RPMI7951 (cell line): ENCODE measurements around the gene SLC3A2. TPM values are rescaled to one million over a fixed set of nuclear protein-coding genes. Genes with fewer than 3 reads are reported as not detected.
"Not testable (repeated sequence)": the region's sequence is repeated elsewhere in the genome, so short reads cannot be mapped to it uniquely, and the experiment has no call there.

ENCODE experiments used
- DNase-seq: peaks from one replicate; pipeline ENCODE4 v3.0.0-alpha.2; 2012; ENCODE audit warnings: low read depth
- total RNA-seq: library from RNA; depleted of rRNA; stranded (reverse); fragments of >200 nt; shearing (Covaris generic); gene quantifications from 2 replicates; pipeline ENCODE4 v1.2.3, GENCODE V29; 2014; rRNA removed

The SLC3A2 gene
- 85.2 and 94.7 TPM in 2 replicates for total RNA-seq

- peak; percentile 86 for DNase-seq
These were observed at the start of gene SLC3A2 for GRCh38 chr11:62880803-62881578. Gene SLC3A2 (plus strand): TSS chr11:62880896. CDS start chr11:62881024, 128 bp downstream.

DNA sequence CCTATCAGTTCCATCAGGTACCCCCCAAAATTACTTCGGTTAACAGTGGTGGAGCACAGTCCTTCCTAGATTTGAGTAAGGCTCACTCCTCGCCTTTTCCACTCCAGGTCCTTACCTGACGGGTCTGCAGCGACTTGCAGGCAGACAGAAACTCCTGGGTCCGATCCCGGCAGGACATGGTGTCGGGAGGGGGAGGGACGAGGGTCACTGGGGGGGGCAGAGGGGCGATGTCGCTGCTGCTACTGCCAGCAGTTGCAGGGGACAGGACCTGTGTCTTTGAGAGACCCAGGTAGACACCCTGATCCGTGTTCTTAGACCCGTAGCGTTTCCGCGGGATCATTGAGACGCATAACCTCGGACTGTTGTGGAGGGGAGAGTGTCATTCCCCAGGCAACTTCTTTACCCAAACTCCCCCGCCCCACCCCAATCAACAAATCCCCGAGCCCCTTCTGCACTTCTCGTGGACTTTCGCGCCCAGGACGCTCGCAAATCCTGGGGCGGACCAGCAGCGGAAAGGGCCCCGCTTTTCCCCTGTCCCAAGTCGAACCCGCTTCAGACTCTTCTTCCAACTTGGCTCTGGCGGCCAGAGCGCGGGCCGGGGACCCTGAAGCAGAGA lies 49.7 kb upstream of the SLC3A2 start:
- no peak for DNase-seq

GRCh38 chr11:62831520-62832335 lies 49.0 kb upstream of the SLC3A2 start, which contains the start of gene STX5:
Gene STX5 (minus strand): TSS chr11:62832051. CDS start chr11:62831243, 808 bp downstream.
- DNase-seq = peak; percentile 97

DNA sequence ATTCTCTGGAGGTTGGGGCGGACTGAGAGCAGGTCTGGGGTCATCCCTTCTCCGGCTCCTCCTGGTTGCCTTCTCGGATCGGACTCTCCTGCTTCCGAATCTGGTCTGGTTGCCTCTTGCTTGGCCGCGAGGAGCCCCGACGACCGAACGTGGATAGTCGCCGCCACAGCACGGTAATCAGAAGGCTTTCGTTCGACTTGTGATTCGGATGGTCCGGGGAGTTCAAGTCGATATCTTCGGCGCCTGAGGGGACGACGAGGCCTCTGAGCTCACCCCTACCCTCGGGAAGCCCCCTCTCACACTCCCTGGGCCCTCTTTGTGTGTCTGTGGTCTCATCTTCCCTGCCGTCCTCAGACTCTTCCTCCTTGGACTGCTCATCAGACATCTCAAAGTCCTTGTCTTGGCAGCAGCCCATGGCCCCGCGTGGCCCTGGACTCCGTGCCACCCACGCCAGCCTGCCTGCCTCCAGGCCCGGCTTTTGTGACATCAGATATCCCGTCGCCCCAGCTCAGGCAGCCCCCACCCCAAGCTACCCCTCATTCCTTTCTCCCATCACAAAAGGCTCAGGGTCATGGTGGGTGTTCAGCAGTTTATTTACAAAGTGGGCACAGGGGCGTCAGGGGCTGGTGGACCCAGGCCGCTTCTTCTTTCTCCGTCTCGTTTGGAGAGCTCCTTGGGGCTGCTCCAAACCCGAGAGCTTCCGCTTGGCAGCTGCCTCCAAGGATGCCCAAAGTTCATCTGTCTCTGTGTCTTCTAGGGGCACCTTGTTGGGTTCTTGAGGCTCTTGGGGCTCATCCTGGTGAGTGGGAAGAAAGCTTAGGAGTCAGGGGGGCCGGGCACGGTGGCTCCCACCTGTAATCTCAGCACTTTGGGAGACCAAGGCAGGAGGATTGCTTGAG lies 48.1 kb upstream of the SLC3A2 start, which contains the start of gene TEX54:
Gene TEX54, minus strand, starts transcription at position 506 of the 899 bp plus-strand sequence.
- DNase-seq = no peak

- no peak for DNase-seq
These were observed 45.4 kb upstream of the SLC3A2 start for GRCh38 chr11:62835336-62835735.

- peak; percentile 92 for DNase-seq
These were observed 41.4 kb upstream of the SLC3A2 start, which contains the start of gene WDR74 for GRCh38 chr11:62839050-62839945. Gene WDR74 (minus strand): TSS chr11:62839590. CDS start chr11:62839570, 20 bp downstream.

- DNase-seq = peak; percentile 91
These were observed 39.9 kb upstream of the SLC3A2 start for GRCh38 chr11:62840721-62841360.

GRCh38 chr11:62841361-62842170 lies 39.1 kb upstream of the SLC3A2 start:
- DNase-seq = peak; percentile 100

DNA sequence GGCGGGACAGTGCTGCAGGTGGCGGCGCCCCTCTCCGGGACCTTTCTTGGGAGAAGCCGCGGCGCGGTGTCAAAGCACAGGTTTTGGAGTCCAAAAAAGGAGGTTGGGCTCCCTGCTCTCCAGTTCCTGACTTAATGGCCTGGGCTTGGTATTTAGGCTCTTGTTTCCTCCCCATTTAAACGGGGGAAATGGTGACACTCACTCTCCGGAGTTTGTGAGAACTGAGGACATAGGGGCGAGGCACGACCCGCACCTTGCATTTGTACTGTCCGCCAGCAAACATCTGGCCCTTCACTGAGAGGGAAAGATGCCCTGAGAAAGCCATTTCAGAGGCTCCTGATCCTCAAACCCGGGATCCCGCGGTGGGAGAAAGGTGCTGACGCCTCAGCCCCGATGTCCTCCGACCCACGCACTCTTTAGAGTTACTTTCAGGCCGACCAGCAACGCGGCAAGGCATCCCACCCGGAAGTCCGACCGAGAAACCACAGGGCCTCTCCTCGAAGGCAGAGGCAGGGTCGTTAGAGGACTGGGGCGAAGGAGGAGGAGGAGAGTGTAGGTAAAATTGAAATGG lies 38.4 kb upstream of the SLC3A2 start:
- no peak for DNase-seq

DNA sequence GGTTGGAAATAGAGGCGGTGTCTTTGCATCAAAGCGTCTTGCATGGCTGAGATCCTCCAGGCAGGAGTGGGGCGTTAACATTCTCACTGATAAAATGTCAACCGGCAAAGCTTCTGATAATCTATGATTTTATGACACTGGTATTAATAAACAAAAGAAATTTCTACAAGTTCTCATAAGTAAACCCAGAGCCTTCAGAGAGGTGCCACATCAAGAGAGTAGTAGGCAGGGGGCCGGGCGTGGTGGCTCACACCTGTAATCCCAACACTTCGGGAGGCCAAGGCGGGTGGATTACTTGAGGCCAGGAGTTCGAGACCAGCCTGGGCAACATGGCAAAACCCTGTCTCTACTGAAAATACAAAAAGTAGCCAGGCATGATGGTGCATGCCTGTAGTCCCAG lies 37.8 kb upstream of the SLC3A2 start:
- DNase-seq = not testable (repeated sequence)

DNA sequence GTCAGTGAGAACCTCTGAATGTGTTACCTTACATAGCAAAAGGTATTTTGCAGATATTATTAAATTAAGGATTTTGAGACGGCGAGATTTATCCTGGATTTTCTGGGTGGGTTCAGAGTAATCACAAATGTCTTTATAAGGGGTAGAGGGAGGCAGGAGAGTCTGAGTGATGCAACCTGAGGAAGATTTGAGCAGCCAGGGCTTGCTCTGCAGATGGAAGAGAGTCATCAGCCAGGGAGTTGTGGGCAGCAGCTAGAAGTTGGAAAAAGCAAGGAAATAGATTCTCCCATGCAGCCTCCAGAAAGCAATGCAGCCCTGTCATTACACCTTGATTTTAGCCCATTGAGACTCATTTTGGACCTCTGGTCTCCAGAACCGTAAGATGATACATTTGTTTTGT lies 37.2 kb upstream of the SLC3A2 start:
- DNase-seq = no peak

GRCh38 chr11:62844154-62844553 lies 36.5 kb upstream of the SLC3A2 start:
- DNase-seq = no peak

GRCh38 chr11:62846177-62846576 lies 34.5 kb upstream of the SLC3A2 start:
- DNase-seq = no peak

- DNase-seq = no peak
These were observed 32.9 kb upstream of the SLC3A2 start for GRCh38 chr11:62847767-62848314.

GRCh38 chr11:62850911-62851806 lies 29.5 kb upstream of the SLC3A2 start:
- DNase-seq = no peak

DNA sequence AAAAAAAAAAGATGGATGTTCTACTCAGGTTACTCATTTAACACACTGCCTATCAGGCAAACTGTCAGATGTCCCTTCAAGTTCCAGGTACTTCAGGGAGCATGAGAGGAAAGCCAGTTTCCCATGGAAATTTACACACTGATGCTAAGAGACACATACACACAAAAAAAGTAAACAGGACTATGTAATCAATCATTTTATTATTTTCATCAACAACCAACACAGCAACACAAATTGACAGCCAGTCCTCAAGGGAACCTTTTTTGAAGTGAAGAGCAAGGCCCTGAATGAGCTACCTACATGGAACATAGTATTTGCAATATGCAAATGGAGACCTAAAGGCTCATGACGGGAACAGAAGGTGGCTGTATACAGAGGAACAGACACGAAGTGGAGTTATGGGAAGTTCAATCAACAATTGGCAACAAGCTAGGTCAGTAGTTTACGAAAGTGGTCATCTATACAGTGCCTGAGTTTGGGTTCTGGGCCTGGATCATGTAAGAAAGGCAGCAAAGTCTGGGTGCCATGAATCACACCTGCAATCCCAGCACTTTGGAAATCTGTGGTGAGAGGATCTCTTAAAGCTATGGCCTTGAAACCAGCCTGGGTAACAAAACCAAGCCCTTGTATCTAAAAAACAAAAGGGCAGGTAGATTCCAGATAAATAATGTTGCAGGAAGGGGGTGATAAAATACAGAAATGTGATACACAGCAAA lies 28.7 kb upstream of the SLC3A2 start:
- no peak for DNase-seq
